WERI-Rb-1 (cell line): Measurements from ENCODE around the gene MORN4.

Experiments used
- DNase-seq: peaks from one replicate; pipeline ENCODE4 v3.0.0-alpha.2; 2020
- H3K27ac ChIP-seq: fragments of 250-450 bp; sonication (Bioruptor Pico); 2 replicates; pipeline ENCODE4 v1.5.1; 2020; ENCODE audit warnings: mild to moderate bottlenecking, moderate library complexity
- H3K27me3 ChIP-seq: fragments of 250-450 bp; sonication (Bioruptor Pico); 2 replicates; pipeline ENCODE4 v1.5.1; 2021; ENCODE audit warnings: mild to moderate bottlenecking, low read depth, moderate library complexity; ENCODE audit not compliant: insufficient read depth, severe bottlenecking
- H3K36me3 ChIP-seq: fragments of 250-450 bp; sonication (Bioruptor Pico); 2 replicates; pipeline ENCODE4 v1.5.1; 2020; ENCODE audit warnings: mild to moderate bottlenecking, moderate library complexity
- H3K4me3 ChIP-seq: 2 replicates; pipeline ENCODE4 v1.5.1; 2011; ENCODE audit warnings: low read depth, mild to moderate bottlenecking, control low read depth, low read length
- H3K9me3 ChIP-seq: fragments of 250-450 bp; sonication (Bioruptor Pico); 2 replicates; pipeline ENCODE4 v1.5.1; 2021; ENCODE audit warnings: mild to moderate bottlenecking, moderate library complexity; ENCODE audit not compliant: severe bottlenecking
- TF ChIP-seq, protein P1 (sequence below): IDR thresholded peaks from 2 replicates; pipeline ENCODE4 v1.5.1; 2011; ENCODE audit warnings: low read depth, mild to moderate bottlenecking, control low read depth, inconsistent platforms, low read length

Gene MORN4

GRCh38 chr10:97607095-97607636 is 26.1 kb downstream of the MORN4 start:
- no peaks in the 10 kb centered on the region for H3K9me3 ChIP-seq
- H3K36me3 ChIP-seq, result no peaks in the 10 kb centered on the region
- H3K27me3 ChIP-seq, result no peaks in the 10 kb centered on the region
- H3K4me3 ChIP-seq, result no peak overlapping the region
- H3K27ac ChIP-seq, result no peak overlapping the region
- TF ChIP-seq, protein P1, sequence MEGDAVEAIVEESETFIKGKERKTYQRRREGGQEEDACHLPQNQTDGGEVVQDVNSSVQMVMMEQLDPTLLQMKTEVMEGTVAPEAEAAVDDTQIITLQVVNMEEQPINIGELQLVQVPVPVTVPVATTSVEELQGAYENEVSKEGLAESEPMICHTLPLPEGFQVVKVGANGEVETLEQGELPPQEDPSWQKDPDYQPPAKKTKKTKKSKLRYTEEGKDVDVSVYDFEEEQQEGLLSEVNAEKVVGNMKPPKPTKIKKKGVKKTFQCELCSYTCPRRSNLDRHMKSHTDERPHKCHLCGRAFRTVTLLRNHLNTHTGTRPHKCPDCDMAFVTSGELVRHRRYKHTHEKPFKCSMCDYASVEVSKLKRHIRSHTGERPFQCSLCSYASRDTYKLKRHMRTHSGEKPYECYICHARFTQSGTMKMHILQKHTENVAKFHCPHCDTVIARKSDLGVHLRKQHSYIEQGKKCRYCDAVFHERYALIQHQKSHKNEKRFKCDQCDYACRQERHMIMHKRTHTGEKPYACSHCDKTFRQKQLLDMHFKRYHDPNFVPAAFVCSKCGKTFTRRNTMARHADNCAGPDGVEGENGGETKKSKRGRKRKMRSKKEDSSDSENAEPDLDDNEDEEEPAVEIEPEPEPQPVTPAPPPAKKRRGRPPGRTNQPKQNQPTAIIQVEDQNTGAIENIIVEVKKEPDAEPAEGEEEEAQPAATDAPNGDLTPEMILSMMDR, result no peak
- DNase-seq, result no peak

DNA sequence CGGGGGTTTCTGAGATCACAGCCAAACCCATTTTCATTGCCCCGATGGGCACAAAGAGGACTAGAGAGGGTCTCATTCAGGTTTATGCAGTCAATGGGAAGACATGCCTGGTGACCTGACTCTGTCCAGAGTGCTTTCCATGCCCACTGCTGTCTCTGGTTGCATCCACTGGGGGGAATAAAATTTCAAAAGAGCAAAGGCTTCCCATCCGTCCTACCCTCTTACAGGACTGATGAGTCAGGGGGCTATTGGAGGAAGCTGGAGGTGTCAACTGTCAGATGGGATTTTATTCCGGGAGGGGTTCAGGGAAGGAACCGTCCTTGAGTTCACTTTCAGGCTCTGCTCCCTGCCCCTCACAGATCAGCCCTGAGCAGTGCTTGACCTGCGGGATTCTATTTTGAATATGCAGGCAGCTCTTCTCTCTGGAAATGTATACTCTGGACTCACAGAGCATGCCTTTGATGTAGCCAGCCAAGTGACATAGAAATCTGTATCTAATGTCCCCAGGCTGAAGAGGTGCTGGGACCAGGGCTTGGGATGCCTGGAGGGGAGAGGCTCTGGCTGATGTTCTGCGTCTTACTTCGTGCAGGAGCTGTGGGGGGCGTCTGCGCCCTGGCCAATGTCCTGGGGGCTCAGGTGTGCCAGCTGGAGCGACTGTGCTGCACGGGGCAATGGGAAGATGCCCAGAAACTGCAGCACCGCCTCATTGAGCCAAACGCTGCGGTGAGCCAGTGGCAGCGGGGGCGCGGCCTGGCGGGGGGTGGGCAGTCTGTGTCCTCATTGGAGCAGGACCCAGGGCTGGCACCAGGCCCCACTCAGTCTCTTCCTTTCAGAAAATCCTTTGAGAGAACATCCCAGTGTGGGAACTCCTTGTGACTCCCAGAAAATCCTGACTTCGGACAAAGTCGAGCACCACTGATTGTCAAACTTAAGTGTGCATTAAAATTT is 31.8 kb downstream of the MORN4 start:
- Histone ChIP-seq H3K27ac (no peak overlapping the region), H3K4me3 (no peak overlapping the region), H3K27me3 (no peaks in the 10 kb centered on the region), H3K36me3 (no peaks in the 10 kb centered on the region), H3K9me3 (no peaks in the 10 kb centered on the region)
- TF ChIP-seq, protein P1, result no peak
- DNase-seq, result no peak

- H3K27ac ChIP-seq, result no peak overlapping the region
- TF ChIP-seq, protein P1, result no peak
- H3K9me3 ChIP-seq, result no peaks in the 10 kb centered on the region
- no peak overlapping the region for H3K4me3 ChIP-seq
- DNase-seq, result no peak
- H3K36me3 ChIP-seq, result no peaks in the 10 kb centered on the region
- H3K27me3 ChIP-seq, result no peaks in the 10 kb centered on the region
These were observed 32.7 kb downstream of the MORN4 start for GRCh38 chr10:97600616-97601015.

DNA sequence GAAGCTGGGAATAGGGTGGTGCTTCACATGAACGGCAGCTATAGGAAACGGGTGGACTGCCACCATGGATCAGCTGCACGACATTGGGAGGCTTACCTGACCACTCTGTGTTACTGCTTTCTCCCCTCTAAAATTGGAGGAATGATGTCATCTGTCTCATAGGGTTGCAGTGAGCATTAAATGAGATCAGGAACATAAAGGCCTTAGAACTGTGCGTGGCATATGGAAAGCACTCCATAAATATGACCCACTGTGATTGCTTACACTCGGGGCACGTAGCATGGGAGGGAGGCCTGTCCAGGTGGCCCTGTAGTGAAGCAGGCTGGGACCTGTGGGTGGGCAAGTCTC is 34.1 kb downstream of the MORN4 start:
- no peaks in the 10 kb centered on the region for H3K27me3 ChIP-seq
- H3K4me3 ChIP-seq, result no peak overlapping the region
- H3K9me3 ChIP-seq, result no peaks in the 10 kb centered on the region
- no peak for DNase-seq
- H3K36me3 ChIP-seq, result no peaks in the 10 kb centered on the region
- H3K27ac ChIP-seq, result no peak overlapping the region
- TF ChIP-seq, protein P1, result no peak

DNA sequence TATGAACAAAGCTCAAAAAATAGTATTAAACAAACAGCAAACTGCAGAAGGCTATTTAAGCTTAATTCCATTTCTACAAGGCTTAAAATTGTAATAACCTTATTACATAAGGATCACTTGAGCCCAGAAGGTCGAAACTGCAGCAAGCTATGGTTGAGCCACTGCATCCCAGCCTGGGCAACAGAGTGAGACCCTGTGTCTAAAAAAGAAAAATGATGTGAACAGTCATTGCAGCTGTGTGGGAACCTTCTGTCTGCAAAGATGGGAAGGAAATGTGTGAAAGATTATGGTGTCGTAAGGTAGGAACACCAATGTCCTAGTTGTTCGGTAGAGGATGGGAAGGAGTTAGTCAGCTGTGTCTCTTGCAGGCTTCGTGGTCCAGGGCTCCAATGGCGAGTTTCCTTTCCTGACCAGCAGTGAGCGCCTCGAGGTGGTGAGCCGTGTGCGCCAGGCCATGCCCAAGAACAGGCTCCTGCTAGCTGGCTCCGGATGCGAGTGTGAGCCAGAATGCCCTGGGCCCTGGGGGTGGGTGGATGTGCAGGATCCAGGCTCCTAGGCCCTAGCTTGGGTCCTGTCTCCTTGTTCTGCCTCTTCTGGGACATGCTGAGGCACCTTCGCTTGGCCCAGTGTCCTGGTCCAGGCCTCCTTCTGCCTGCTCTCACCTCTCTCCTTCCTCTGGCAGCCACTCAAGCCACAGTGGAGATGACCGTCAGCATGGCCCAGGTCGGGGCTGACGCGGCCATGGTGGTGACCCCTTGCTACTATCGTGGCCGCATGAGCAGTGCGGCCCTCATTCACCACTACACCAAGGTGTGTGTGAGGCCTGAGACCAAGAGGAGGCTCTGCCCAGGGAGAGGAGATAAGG is 34.7 kb downstream of the MORN4 start:
- Histone ChIP-seq H3K4me3 (no peak overlapping the region), H3K9me3 (no peaks in the 10 kb centered on the region), H3K27ac (no peak overlapping the region), H3K27me3 (no peaks in the 10 kb centered on the region), H3K36me3 (no peaks in the 10 kb centered on the region)
- TF ChIP-seq, protein P1, result no peak
- DNase-seq, result no peak
